ENCODE results near the gene HNRNPA3. TPM values are rescaled to one million over a fixed set of nuclear protein-coding genes. Genes with fewer than 3 reads are reported as not detected.
"Not testable (repeated sequence)": the region's sequence is repeated elsewhere in the genome, so short reads cannot be mapped to it uniquely, and the experiment has no call there.

HNRNPA3 gene
- polyA plus RNA-seq, 3 donors, result 26.5 to 71.7 (median 43.0) TPM

DNA sequence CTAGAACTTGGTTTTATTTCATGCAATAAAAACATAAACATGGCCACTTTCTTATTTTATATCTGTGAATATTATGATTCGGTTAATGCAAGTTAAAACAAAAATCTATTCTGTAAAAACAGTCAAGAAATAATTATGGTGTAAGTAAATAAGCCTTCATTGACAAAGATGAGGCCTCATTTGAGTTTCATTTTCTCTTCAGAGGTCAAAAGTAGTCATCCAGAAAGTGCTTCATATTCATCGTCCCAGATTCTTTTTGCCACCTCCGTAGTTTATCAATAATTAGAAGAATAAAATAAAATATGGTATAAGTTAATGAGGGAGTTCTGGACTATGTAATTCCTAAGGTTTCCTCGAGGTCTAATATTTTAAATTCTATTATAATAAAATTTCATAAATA, 19.4 kb upstream of the HNRNPA3 start:
- Histone ChIP-seq H3K79me2 (ENCODE audit: insufficient read depth, low read length) (no peaks in the 10 kb centered on the region), H3K4me3 (replicated peaks in 1 of 3; ENCODE audit: low read depth in 2 of 3, low read length in 3 of 3) (no peak overlapping the region), H3K9me3 (replicated peaks in 1 of 2; ENCODE audit: control insufficient read depth in 1 of 2, insufficient read depth in 1 of 2, low read length in 2 of 2) (no peaks in the 10 kb centered on the region), H3K4me2 (replicated peaks; ENCODE audit: extremely low read depth, low read length, poor library complexity, severe bottlenecking) (no peak overlapping the region), H3K27ac (ENCODE audit: low read depth in 1 of 2, low read length in 2 of 2) (no peak overlapping the region), H4K20me1 (ENCODE audit: insufficient read depth, low read length) (no peaks in the 10 kb centered on the region), H3K36me3 (replicated peaks in 1 of 2; ENCODE audit: control insufficient read depth in 1 of 2, insufficient read depth in 2 of 2, low read length in 2 of 2) (no peaks in the 10 kb centered on the region), H2AFZ (ENCODE audit: insufficient read depth, low read depth, low read length, poor library complexity, severe bottlenecking) (no peak overlapping the region), H3K27me3 (ENCODE audit: control insufficient read depth in 2 of 2, insufficient read depth in 2 of 2, low read length in 2 of 2) (no peaks in the 10 kb centered on the region), H3K9ac (ENCODE audit: insufficient read depth, low read length, poor library complexity, severe bottlenecking) (no peak overlapping the region), H3K4me1 (ENCODE audit: control insufficient read depth in 1 of 2, insufficient read depth in 2 of 2, low read length in 2 of 2) (no peaks in the 10 kb centered on the region)
- Mint-ChIP-seq H3K27ac (no peak overlapping the region), H3K4me1 (no peaks in the 10 kb centered on the region), H3K9me3 (no peaks in the 10 kb centered on the region), H3K36me3 (no peaks in the 10 kb centered on the region), H3K4me3 (no peak overlapping the region), H3K27me3 (ENCODE audit: low read depth in 3 of 3) (peaks cover 0 to 5% (median 0%) of the 10 kb centered on the region in 3 donors)
- intact Hi-C loops (cut with micrococcal nuclease), result no loop called here
- no CpG with 5 or more reads among the region's 4 CpGs for WGBS (ENCODE audit: insufficient coverage)
- no peak for DNase-seq
- TF ChIP-seq, protein P1, sequence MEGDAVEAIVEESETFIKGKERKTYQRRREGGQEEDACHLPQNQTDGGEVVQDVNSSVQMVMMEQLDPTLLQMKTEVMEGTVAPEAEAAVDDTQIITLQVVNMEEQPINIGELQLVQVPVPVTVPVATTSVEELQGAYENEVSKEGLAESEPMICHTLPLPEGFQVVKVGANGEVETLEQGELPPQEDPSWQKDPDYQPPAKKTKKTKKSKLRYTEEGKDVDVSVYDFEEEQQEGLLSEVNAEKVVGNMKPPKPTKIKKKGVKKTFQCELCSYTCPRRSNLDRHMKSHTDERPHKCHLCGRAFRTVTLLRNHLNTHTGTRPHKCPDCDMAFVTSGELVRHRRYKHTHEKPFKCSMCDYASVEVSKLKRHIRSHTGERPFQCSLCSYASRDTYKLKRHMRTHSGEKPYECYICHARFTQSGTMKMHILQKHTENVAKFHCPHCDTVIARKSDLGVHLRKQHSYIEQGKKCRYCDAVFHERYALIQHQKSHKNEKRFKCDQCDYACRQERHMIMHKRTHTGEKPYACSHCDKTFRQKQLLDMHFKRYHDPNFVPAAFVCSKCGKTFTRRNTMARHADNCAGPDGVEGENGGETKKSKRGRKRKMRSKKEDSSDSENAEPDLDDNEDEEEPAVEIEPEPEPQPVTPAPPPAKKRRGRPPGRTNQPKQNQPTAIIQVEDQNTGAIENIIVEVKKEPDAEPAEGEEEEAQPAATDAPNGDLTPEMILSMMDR (IDR thresholded peaks at IDR 0.05), result no peak

DNA sequence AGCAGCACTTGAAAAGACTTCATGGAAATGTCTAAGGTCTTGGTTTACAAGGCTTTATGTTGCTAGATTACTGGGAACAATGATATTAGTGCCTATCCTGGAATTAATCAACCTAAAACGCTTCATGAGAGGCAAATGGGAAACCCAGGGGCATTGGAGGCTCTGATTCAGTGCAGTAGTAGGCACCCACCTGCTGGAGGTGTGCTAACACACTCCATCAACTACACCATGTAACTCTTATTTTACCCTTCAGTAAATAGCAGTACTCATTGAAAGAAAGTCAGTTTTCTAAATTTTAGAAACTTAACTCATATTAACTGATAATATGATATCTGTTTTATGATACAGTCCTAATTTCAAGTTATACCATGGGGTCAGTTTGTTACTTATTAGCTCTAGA, 17.4 kb upstream of the HNRNPA3 start:
- Mint-ChIP-seq H3K4me3 (no peak overlapping the region), H3K9me3 (no peaks in the 10 kb centered on the region), H3K4me1 (no peaks in the 10 kb centered on the region), H3K27me3 (ENCODE audit: low read depth in 3 of 3) (peaks cover 0 to 7% (median 0%) of the 10 kb centered on the region in 3 donors), H3K36me3 (no peaks in the 10 kb centered on the region), H3K27ac (no peak overlapping the region)
- no peak overlapping the region for H3K4me2 ChIP-seq (replicated peaks; ENCODE audit: extremely low read depth, low read length, poor library complexity, severe bottlenecking)
- intact Hi-C loops (cut with micrococcal nuclease), result no loop called here
- no CpG with 5 or more reads among the region's 1 CpG for WGBS (ENCODE audit: insufficient coverage)
- H3K79me2 ChIP-seq (ENCODE audit: insufficient read depth, low read length), result no peaks in the 10 kb centered on the region
- H3K27ac ChIP-seq (ENCODE audit: low read depth in 1 of 2, low read length in 2 of 2), result no peak overlapping the region
- H4K20me1 ChIP-seq (ENCODE audit: insufficient read depth, low read length), result no peaks in the 10 kb centered on the region
- no peak overlapping the region for H2AFZ ChIP-seq (ENCODE audit: insufficient read depth, low read depth, low read length, poor library complexity, severe bottlenecking)
- H3K9me3 ChIP-seq (replicated peaks in 1 of 2; ENCODE audit: control insufficient read depth in 1 of 2, insufficient read depth in 1 of 2, low read length in 2 of 2), result no peaks in the 10 kb centered on the region
- TF ChIP-seq, protein P1 (IDR thresholded peaks at IDR 0.05), result no peak
- no peaks in the 10 kb centered on the region for H3K36me3 ChIP-seq (replicated peaks in 1 of 2; ENCODE audit: control insufficient read depth in 1 of 2, insufficient read depth in 2 of 2, low read length in 2 of 2)
- no peak for DNase-seq
- H3K4me3 ChIP-seq (replicated peaks in 1 of 3; ENCODE audit: low read depth in 2 of 3, low read length in 3 of 3), result no peak overlapping the region
- no peak overlapping the region for H3K9ac ChIP-seq (ENCODE audit: insufficient read depth, low read length, poor library complexity, severe bottlenecking)
- H3K27me3 ChIP-seq (ENCODE audit: control insufficient read depth in 2 of 2, insufficient read depth in 2 of 2, low read length in 2 of 2), result no peaks in the 10 kb centered on the region
- no peaks in the 10 kb centered on the region for H3K4me1 ChIP-seq (ENCODE audit: control insufficient read depth in 1 of 2, insufficient read depth in 2 of 2, low read length in 2 of 2)

DNA sequence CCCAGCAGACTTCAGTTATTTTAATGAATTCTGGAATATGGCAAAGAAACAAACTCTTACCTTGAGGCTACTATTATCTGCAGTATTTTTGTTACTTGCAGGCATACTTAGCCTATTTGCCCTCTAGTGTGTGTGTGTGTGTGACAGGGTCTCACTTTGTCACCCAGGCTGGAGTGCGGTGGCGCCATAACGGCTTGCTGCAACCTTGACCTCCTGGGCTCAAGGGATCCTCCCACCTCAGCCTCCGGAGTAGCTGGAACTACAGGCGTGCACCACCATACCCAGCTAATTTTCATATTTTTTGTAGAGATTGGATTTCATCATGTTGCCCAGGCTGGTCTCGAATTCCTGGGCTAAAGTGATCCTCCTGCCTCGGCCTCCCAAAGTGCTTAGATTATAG, 12.2 kb upstream of the HNRNPA3 start:
- H3K4me1 Mint-ChIP-seq; H3K36me3 ChIP-seq (replicated peaks in 1 of 2; ENCODE audit: control insufficient read depth in 1 of 2, insufficient read depth in 2 of 2, low read length in 2 of 2); H2AFZ ChIP-seq (ENCODE audit: insufficient read depth, low read depth, low read length, poor library complexity, severe bottlenecking); H3K9me3 Mint-ChIP-seq; DNase-seq; H3K4me1 ChIP-seq (ENCODE audit: control insufficient read depth in 1 of 2, insufficient read depth in 2 of 2, low read length in 2 of 2); H3K27me3 ChIP-seq (ENCODE audit: control insufficient read depth in 2 of 2, insufficient read depth in 2 of 2, low read length in 2 of 2); H3K9ac ChIP-seq (ENCODE audit: insufficient read depth, low read length, poor library complexity, severe bottlenecking); H3K4me3 Mint-ChIP-seq; H3K27ac ChIP-seq (ENCODE audit: low read depth in 1 of 2, low read length in 2 of 2); H4K20me1 ChIP-seq (ENCODE audit: insufficient read depth, low read length); H3K27ac Mint-ChIP-seq; H3K4me2 ChIP-seq (replicated peaks; ENCODE audit: extremely low read depth, low read length, poor library complexity, severe bottlenecking); H3K36me3 Mint-ChIP-seq; H3K27me3 Mint-ChIP-seq (ENCODE audit: low read depth in 3 of 3); H3K9me3 ChIP-seq (replicated peaks in 1 of 2; ENCODE audit: control insufficient read depth in 1 of 2, insufficient read depth in 1 of 2, low read length in 2 of 2); H3K79me2 ChIP-seq (ENCODE audit: insufficient read depth, low read length); intact Hi-C loops (cut with micrococcal nuclease); H3K4me3 ChIP-seq (replicated peaks in 1 of 3; ENCODE audit: low read depth in 2 of 3, low read length in 3 of 3): not testable (repeated sequence)
- WGBS (ENCODE audit: insufficient coverage), result 100% methylated on average over 2 of the region's 7 CpGs
